Stomach smooth muscle (tissue), 2 donors: ENCODE results near the gene ESPN.
A peak's percentile ranks its signal among the peaks of the same experiment; 100 is the strongest.
"Not testable (repeated sequence)": the region's sequence is repeated elsewhere in the genome, so short reads cannot be mapped to it uniquely, and the experiment has no call there.

Experiments
- H3K27ac ChIP-seq: one replicate; pipeline ENCODE4 v1.7.0; 2013; ENCODE audit warnings: mild to moderate bottlenecking, low read length, inconsistent platforms
- H3K27me3 ChIP-seq, 2 donors: one replicate each; pipeline ENCODE4 v1.7.0; 2013; ENCODE audit warnings: low read length in 2 of 2; ENCODE audit not compliant: insufficient read depth in 2 of 2, control insufficient read depth in 1 of 2
- H3K36me3 ChIP-seq, 2 donors: one replicate each; pipeline ENCODE4 v1.7.0; 2013; ENCODE audit warnings: low read length in 2 of 2; ENCODE audit not compliant: control insufficient read depth in 2 of 2, insufficient read depth in 2 of 2
- H3K4me1 ChIP-seq: one replicate; pipeline ENCODE4 v1.7.0; 2013; ENCODE audit warnings: low read length; ENCODE audit not compliant: control insufficient read depth, insufficient read depth
- H3K4me3 ChIP-seq, 2 donors: one replicate each; pipeline ENCODE4 v1.7.0; 2013; ENCODE audit warnings: low read length in 2 of 2
- H3K9ac ChIP-seq, 2 donors: one replicate each; pipeline ENCODE4 v1.7.0; 2013; ENCODE audit warnings: low read length in 2 of 2, mild to moderate bottlenecking in 1 of 2
- H3K9me3 ChIP-seq, 2 donors: one replicate each; pipeline ENCODE4 v1.7.0; 2013; ENCODE audit warnings: low read length in 2 of 2; ENCODE audit not compliant: control insufficient read depth in 2 of 2
- donor health status: healthy.
- donor health status: Pancreatic carcinoma.

Gene ESPN

DNA sequence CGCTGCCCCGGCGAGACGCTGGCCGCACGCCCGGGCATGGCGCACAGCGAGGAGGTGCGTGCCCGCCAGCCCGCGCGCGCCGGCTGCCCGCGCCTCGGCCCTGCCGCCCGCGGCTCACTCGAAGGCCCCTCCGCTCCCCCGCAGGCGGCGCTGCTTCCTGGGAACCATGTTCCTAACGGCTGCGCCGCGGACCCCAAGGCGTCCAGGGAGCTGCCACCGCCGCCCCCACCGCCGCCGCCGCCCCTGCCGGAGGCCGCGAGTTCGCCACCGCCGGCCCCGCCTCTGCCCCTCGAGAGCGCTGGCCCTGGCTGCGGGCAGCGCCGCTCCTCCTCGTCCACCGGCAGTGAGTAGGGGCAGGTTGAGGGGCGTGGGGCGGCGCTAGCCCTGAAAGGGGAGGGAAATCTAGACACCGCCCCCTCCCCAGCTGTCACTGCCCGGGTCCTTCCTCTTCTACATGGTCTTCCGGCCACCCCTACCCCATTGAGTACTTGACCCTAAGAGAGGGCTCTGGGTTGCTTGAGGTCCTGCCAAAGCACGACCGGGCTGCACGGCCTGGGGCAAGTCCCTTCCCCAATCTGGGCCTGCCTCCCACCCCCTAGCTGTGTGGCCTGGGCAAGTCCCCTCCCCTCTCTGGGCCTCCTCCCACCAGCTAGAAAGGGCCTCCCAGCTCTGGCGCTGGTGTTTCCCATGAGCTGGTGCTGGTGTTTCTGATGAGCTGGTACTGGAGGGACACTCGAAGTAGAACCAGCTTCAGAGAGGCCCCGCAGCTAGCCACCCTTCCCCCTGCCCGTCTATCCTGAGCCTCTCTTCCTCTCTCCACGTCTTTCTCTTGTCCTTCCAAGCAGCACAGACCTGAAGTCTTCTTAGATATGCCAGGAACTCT lies 24.4 kb downstream of the ESPN start:
- H3K27me3 ChIP-seq: peaks cover 34 to 52% of the 10 kb centered on the region in 2 donors

DNA sequence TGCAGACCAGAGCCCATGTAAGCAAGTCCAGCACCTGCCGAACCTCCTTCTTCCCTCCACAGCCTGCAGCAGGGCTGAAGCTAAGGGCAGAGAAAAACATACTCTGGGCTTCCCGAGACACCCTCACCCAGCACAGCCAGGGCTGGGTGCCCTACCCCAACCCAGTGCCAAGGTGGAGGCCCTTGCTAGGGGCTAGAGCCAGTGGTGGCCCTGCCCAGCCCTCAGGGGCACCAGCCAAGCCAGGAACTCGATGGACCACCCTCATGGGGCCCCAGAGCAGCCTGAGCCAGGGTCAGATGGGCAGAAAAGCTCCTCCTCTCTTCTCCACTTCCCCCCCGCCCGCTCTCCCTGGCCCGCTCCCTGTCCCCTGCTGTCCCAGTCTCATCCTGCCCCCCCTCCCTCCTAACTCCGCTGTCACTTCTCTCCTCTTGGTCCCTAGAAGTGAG lies 25.5 kb downstream of the ESPN start:
- Histone ChIP-seq H3K36me3 (no peaks in the 10 kb centered on the region), H3K27me3 (peaks cover 31 to 59% of the 10 kb centered on the region in 2 donors), H3K9ac (no peak overlapping the region), H3K4me1 (peaks cover 11% of the 10 kb centered on the region), H3K4me3 (no peak overlapping the region), H3K27ac (no peak overlapping the region), H3K9me3 (no peaks in the 10 kb centered on the region)

More for the DNA sequence above, 24.4 kb downstream of the ESPN start:
- no peak overlapping the region for H3K9ac ChIP-seq
- peak overlapping the region in 1 of 2 donors; percentile 22 for H3K4me3 ChIP-seq
- H3K4me1 ChIP-seq: peaks cover 9% of the 10 kb centered on the region
- H3K27ac ChIP-seq: no peak overlapping the region
- H3K36me3 ChIP-seq: no peaks in the 10 kb centered on the region
- H3K9me3 ChIP-seq: no peaks in the 10 kb centered on the region

DNA sequence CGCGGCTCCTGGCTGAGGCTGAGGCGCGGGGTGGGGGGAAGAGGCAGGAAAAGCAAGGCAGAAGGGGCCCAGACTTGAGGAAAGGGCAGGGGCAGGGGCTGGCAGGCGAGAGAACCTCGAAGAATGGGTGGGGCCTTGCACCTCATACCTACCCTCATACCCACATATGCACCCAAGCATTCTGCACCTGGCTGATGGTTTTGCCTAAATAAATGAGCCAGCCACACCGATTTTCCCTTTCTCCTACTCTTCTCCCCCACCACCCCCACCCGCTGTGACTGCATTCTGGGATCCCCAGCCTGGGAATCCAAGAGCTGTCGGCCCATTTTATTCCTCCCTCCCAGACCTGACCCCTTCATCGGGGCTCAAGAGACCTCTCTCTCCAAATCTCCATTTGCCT lies 25.9 kb downstream of the ESPN start:
- H3K9ac ChIP-seq, H3K4me3 ChIP-seq, H3K9me3 ChIP-seq, H3K27ac ChIP-seq, H3K36me3 ChIP-seq: not testable (repeated sequence)
- H3K4me1 ChIP-seq: peaks cover 16% of the 10 kb centered on the region
- peaks cover 27 to 64% of the 10 kb centered on the region in 2 donors for H3K27me3 ChIP-seq

DNA sequence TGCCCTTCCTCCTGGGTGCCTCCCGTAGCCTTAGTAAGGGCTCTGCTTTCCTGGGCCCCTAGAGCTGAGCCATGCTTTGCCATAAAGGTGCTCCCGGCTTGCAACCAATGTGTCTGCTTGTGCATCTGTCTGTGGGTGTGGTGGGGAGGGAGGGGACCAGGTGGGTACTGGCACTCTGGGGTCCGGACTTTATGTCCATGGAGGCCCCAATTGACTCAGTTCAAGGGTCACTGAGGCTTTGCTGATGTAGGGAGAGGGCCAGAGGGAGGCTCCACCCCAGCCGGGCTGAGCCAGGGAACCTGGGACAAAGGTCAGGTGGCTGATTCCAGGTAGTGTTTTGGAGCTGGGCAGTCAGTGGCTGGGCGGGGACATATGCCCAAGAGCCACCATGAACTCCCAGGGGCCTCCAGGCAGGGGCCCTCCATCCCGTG lies 26.4 kb downstream of the ESPN start:
- Histone ChIP-seq H3K9me3 (no peaks in the 10 kb centered on the region), H3K9ac (no peak overlapping the region), H3K4me3 (no peak overlapping the region), H3K4me1 (peaks cover 18% of the 10 kb centered on the region), H3K27ac (no peak overlapping the region), H3K27me3 (peaks cover 27 to 67% of the 10 kb centered on the region in 2 donors), H3K36me3 (no peaks in the 10 kb centered on the region)

DNA sequence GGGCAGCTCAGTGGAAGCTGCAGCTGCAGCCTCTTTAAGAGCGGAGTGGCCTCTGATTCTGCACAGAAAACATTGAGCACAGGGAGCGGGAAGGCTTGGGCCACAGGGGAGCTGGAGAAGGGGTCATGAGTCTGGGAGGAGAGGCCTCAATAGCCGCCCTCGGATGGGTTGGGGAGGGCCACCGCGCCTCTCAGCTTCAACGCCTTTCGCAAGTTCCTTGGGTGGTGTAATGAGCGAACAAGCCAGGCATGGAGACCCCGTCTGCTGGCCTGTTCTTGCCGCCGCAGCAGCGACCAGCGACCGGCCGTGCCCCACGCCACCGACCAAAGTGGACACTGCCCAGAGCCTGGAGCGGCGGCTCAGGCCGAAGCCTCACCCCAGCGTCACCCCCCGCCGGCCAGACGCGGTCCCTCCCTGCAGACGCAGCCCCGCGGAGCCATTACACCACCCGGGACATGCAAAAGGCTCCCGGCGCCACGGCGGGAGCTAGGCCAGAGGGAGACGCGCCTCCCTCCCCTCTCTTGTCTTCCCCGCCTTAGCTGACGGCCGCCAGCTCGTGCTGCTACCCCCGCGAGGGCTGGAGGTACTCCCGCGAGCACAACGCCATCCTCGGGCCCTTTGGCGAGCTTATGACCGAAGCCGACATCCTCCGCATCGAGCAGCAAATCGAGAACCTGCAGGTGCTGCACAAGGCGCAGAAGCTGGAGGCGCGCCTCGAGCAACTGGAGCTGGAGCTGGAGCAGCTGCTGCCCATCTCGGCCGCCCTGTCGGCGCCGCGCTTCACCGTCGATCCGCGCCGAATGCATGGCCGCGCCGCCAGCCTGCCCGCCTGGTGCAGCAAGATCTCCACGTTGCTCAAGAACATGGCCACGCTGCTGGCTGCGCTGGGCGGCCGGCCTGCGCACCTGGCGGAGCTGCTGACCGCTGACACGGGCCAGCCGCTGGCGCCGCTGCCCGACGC lies 29.6 kb downstream of the ESPN start:
- H3K36me3 ChIP-seq, H3K9me3 ChIP-seq, H3K4me3 ChIP-seq, H3K4me1 ChIP-seq, H3K27ac ChIP-seq, H3K9ac ChIP-seq: not testable (repeated sequence)
- H3K27me3 ChIP-seq: peaks cover 22 to 44% of the 10 kb centered on the region in 2 donors

DNA sequence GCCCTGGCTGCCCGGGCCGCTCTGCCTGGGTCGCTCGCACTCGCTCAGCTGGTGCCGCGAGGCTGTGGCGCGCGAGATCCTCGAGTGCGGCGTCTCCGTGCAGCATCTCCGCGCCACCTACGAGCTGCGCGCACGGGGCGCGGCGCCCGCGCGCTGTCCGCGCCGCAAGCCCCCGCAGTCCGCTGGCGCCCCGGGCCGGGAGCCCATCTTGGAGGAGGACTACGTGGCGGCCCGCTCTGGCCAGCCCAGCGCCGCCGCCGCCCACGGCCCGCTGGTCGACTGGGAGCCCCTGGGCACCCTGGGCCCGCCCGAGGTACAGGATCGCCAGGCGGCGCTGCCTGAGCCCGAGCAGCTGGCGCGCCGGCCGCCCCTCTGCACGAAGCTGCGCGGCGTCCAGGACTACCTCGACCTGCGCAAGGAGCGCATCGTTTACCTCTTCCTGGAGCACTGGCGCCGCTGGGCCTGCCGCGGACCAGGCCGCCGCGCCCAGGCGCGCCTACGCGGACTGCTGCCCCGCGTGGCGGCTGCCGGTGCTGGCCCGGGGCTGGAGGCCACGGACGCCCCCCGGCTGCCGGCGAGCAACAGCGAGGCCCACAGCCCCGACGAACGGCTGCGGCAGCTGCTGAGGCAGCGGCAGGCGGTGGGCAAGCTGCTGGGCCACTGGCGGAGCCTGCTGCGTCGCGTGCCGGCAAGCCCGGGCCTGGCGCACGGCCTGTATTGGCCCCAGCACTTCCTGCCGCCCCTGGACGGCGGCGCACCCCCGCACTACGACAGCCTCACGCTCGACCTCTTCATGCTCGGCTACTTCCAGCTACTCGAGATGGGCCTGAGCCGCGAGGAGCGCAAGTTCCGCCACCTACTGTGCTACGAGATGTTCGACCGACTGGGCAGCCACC lies 30.5 kb downstream of the ESPN start:
- Histone ChIP-seq H3K36me3 (no peaks in the 10 kb centered on the region), H3K9me3 (no peaks in the 10 kb centered on the region), H3K27ac (no peak overlapping the region), H3K9ac (no peak overlapping the region), H3K4me3 (no peak overlapping the region), H3K4me1 (peaks cover 9% of the 10 kb centered on the region), H3K27me3 (peaks cover 14 to 38% of the 10 kb centered on the region in 2 donors)

DNA sequence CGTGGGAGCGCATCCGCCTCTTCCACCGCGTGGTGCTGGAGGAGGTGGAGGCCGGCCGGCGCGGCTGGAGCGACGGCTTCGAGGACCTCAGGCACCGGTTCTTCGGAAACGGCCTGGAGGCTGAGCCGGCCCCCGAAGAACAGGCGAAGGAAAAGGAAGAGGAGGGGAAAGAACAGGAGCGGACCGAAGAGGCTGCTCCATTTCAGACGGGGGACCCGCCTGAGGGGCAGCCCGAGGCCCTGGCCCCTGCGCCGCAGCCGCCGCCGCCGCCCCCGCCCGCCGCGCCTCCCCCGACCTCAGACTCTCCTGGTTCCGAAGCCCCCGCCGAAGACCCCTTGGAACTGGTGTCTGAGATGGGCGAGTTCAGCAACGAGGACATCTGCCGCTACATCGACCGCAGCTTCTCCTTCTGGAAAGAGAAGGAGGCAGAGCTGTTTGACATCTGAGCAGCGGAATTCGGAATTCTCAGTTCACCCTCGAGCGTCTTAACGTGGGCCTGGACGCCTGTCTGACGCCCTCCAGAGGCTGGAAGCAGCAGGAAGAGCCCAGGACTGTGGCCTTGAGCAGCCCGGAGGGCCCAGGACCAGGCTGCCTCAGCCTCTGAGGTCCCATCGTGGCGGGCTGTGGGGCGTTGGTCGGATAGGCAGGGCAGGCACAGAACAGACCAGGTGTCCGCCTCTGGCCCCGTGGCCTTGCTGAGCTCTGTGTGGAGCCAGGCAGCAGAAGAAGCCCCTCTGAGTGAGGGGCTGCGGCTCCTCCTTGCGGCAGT lies 31.4 kb downstream of the ESPN start:
- H3K9ac ChIP-seq, H3K4me1 ChIP-seq, H3K36me3 ChIP-seq, H3K9me3 ChIP-seq, H3K4me3 ChIP-seq, H3K27ac ChIP-seq: not testable (repeated sequence)
- peaks cover 12 to 40% of the 10 kb centered on the region in 2 donors for H3K27me3 ChIP-seq

DNA sequence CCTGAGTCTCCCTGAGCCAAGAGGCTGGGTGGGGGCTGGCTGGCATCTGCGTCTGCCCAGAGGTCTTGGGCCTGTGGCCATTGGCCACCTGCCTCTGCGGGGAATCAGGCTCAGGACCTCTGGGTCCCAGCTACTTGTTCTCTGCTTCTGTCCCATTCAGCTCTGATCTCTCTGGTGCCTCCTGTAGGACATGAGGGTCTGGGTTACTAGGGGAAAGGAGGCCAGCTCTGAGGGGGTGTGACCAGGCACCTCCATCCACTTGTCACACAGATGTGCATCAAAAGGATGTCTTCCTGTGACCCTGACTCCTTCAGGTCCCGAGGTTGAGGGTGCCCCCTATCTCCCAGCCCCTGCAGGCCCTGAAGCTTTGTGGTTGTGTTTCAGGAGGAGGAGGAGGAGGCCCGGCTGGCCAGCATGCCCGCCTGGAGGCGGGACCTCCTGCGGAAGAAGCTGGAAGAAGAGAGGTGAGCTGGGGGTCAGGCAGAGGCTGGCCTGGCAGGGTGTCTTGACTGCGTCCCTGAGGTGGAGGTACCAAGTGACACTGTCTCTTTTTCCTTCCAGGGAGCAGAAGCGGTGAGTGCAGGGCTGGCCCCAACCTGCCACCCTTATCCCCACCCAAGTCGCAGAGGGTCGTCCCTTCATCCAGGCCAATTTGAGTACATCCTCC lies 32.4 kb downstream of the ESPN start:
- Histone ChIP-seq H3K9me3 (no peaks in the 10 kb centered on the region), H3K4me3 (no peak overlapping the region), H3K9ac (no peak overlapping the region), H3K36me3 (no peaks in the 10 kb centered on the region), H3K4me1 (peaks cover 12% of the 10 kb centered on the region), H3K27me3 (peaks cover 15 to 39% of the 10 kb centered on the region in 2 donors), H3K27ac (no peak overlapping the region)

DNA sequence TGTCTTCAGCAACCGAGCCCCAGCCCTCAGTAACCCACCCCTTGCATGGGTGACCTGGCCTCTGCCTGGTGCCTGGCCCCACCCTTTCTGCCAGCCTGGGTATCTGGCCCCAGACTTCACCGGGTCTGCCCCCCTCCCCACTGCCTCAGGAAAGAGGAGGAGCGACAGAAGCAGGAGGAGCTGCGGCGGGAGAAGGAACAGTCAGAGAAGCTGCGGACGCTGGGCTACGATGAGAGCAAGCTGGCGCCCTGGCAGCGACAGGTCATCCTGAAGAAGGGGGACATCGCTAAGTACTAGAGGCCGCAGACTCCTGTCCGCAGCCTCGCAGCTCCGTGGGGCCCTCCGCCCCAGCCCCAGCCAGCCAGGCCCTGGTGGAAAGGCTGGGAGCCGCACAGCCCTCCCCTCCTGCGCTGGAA lies 35.3 kb downstream of the ESPN start:
- no peak overlapping the region for H3K4me3 ChIP-seq
- no peaks in the 10 kb centered on the region for H3K36me3 ChIP-seq
- H3K9me3 ChIP-seq: no peaks in the 10 kb centered on the region
- no peak overlapping the region for H3K27ac ChIP-seq
- peaks cover 11% of the 10 kb centered on the region for H3K4me1 ChIP-seq
- H3K27me3 ChIP-seq: peaks cover 20 to 42% of the 10 kb centered on the region in 2 donors
- H3K9ac ChIP-seq: no peak overlapping the region
